LNCAP (cell line): ENCODE results near the gene GRK5.

Source experiments
- TF ChIP-seq, protein P1 (sequence below): fragments of 450-650 bp; IDR thresholded peaks from 2 replicates; pipeline ENCODE4 v1.5.1; 2017; ENCODE audit warnings: mild to moderate bottlenecking

GRK5 gene

DNA sequence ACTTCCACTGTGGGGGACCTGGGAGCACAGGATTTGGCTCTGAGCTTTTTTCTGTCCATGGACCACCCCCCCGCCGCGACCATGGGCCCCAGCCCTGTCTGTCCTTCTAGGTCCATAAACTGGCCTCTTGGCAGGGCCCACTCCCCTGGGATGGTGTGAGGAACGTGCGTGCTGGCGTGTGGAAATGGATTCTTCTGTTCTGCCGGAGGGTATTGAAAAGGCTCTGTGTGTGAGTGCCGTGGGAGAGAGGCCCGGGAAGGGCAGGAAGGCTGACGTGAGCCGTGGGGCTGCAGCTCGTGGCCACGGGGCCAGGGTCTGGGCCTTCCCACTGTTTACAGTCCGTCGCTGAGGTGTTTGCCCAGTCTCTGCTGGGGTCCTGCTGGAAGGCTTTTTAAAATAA is 123.7 kb downstream of the GRK5 start:
- TF ChIP-seq, protein P1, sequence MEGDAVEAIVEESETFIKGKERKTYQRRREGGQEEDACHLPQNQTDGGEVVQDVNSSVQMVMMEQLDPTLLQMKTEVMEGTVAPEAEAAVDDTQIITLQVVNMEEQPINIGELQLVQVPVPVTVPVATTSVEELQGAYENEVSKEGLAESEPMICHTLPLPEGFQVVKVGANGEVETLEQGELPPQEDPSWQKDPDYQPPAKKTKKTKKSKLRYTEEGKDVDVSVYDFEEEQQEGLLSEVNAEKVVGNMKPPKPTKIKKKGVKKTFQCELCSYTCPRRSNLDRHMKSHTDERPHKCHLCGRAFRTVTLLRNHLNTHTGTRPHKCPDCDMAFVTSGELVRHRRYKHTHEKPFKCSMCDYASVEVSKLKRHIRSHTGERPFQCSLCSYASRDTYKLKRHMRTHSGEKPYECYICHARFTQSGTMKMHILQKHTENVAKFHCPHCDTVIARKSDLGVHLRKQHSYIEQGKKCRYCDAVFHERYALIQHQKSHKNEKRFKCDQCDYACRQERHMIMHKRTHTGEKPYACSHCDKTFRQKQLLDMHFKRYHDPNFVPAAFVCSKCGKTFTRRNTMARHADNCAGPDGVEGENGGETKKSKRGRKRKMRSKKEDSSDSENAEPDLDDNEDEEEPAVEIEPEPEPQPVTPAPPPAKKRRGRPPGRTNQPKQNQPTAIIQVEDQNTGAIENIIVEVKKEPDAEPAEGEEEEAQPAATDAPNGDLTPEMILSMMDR = no peak

DNA sequence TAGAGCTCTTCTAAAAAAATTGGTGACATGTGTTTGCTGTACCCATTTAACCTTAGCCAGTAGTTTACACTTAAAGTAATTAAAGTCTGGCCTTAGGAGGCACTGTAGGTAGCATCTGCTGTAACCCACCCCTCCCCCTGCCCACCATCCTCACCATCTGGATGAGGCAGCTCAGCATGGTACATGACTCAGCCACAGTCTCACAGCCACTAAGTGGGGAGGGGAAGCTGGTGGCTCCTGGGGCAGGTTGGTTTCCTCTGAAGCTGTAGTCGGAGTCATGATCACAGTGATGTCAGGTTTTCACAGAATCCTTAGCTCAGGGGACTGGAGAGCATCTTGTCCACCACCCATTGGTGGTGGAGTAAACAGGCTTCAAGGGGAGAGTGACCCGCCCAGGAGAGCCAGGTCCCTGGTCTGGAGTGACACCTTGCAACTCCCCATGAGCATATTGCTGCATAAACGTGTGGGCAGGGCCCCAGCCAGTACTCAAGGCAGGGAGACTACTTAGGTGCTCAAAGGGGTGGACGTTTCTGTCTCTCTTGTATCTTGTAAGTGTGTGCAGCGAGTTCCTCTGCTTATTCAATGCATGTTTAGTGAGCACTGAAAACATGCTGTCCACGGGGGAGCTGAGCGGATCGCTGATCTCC is 125.9 kb downstream of the GRK5 start:
- TF ChIP-seq, protein P1 = no peak

DNA sequence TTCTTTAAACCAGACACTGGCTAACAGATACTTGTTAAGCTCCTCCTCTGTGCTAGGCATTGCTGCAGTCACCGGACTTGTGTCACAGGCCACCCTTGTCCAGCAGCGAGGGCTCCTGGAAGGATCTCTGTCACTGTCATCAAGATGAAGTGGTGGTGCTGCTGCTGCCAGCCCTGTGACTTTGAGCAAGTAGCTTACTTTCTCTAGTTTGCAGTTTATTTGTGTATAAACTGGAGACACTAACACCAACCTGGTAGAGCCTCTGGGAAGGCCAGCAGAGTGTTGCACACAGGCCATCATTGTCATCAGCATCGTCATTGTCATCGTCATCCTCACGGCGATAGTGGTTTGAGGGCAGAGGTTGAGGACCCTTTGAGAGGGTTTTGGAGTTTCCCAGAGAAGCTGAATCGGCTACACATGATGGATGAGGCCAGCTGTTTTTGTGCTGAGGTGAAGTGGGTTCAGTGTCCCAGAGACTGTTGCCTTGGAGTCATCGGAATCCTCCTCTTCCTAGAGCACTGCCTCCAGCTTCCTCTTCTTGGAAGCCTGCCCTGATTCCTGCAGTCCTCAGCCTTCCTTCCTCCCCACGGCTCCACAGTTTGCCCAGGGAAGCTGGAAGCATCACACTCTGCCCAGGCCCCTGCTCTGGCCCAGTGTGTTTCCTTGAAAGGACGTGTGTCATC is 128.4 kb downstream of the GRK5 start:
- TF ChIP-seq, protein P1 = no peak

DNA sequence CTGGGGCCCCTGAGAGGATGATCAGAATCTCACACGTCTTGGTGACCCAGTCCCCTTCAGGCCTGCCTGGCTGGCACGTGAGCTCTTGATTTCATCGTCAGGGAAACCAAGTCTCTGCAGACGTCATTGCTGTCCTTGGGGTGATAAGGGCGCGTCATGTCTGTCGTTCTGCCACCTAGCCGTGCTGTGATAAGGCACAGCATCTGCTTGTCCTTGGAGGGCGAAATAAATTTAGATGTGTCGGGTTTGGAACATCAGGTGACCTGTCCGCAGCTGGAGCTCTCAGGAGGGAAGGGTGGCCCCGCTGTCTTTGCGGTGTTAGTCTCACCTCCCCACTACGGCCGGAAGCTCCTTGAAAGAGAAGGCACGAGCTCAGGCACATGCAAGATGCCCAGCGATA is 129.2 kb downstream of the GRK5 start:
- TF ChIP-seq, protein P1 = no peak

DNA sequence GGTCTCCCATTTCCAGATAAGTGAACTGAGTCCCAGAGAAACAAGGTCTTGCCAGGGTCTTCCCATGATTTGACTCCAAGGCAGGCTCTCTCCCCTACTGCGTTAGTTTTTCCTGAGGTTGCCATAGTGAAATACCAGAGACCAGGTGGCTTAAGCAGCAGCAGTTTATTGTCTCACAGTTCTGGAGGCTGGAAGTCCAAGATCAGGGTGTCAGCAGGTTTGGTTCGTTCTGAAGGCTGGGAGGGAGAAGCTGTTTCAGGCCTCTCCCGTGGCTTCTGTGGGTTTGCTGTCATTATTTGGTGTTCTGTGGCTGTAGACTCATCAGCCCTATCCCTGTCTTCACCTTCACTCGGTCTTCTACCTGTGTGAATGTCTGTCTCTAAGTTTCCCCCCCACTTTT is 129.9 kb downstream of the GRK5 start:
- TF ChIP-seq, protein P1 = no peak

DNA sequence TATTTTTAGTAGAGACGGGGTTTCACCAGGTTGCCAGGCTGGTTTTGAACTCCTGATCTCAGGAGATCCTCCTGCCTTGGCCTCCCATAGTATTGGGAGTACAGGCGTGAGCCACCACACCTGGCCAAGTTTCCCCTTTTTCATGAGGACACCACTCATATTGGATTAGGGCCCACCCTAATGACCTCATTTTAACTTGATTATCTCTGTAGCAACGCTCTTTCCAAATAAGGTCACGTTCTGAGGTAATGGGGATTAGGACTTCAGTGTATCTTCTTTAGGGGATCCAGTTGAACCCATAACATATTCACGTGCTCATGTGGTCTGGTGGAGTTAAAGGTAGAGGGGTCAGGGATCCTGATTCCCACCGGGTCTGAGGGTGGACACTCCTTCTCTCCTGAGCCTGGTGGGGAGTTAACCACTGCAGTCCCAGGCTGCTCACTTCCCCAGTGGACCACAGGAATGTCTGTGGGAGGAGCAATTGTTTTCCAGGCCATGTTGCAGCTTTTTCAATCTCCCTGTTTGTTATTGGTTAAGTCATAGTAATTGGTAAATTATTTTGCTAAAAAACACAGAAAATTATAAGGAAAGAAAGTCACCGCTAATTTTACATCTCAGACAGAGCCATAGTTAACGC is 130.5 kb downstream of the GRK5 start:
- TF ChIP-seq, protein P1 = no peak

DNA sequence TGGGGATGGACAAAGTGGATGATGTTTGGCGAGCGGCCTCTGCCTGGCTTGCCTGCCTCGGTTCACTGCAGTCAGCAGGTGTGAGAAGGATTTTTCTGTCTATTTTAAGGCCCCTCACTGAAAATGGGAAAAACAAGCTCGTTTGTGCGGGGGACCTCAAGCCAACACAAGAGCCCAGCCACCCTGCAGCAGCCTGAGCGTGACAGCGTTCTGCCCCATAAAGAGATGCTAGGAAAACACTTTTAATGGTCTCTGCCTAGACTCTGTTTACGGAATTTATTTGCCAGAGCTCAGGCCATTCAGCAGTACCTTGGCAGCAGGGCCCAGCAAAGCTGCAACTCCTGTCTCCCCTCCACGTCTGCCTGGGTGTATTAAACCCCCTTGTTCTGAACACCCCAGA is 131.7 kb downstream of the GRK5 start:
- TF ChIP-seq, protein P1 = no peak
